HepG2 (cell line): ENCODE results near the gene DNAJA2. TPM values are rescaled to one million over a fixed set of nuclear protein-coding genes. Genes with fewer than 3 reads are reported as not detected.

ENCODE experiments used
- CCDC6 ChIP-seq: sonication (generic); formaldehyde crosslinking; IDR thresholded peaks from 2 replicates; pipeline ENCODE4 v1.8.1; 2022; ENCODE audit warnings: mild to moderate bottlenecking, missing genetic modification reagents, moderate library complexity
- CERS6 ChIP-seq: sonication (generic); formaldehyde crosslinking; IDR thresholded peaks from 2 replicates; pipeline ENCODE4 v1.5.0; 2020; ENCODE audit warnings: missing genetic modification reagents
- ELF3 ChIP-seq: IDR thresholded peaks from 2 replicates; pipeline ENCODE4 v1.6.1; 2016; ENCODE audit warnings: missing genetic modification reagents, missing compliant biosample characterization
- FOXK1 ChIP-seq: sonication (generic); formaldehyde crosslinking; IDR thresholded peaks from 2 replicates; pipeline ENCODE4 v1.4.0; 2020; ENCODE audit warnings: low read depth, missing genetic modification reagents, borderline replicate concordance
- HDAC2 ChIP-seq: sonication (generic); formaldehyde crosslinking; IDR thresholded peaks from 2 replicates; pipeline ENCODE4 v1.4.0; 2020; ENCODE audit warnings: missing genetic modification reagents
- HNRNPL ChIP-seq: fragments of 200-400 bp; formaldehyde crosslinking; IDR thresholded peaks from 2 replicates; pipeline ENCODE4 v1.6.1; 2017; ENCODE audit warnings: mild to moderate bottlenecking, low read depth, low read length
- JDP2 ChIP-seq: sonication (generic); formaldehyde crosslinking; IDR thresholded peaks from 2 replicates; pipeline ENCODE4 v1.8.1; 2022; ENCODE audit warnings: missing genetic modification reagents, borderline replicate concordance
- JUND ChIP-seq: sonication (generic); formaldehyde crosslinking; IDR thresholded peaks from 2 replicates; pipeline ENCODE4 v1.8.0; 2022; ENCODE audit warnings: mild to moderate bottlenecking, missing genetic modification reagents
- MAX ChIP-seq: IDR thresholded peaks from 2 replicates; pipeline ENCODE4 v1.6.1; 2012; ENCODE audit warnings: inconsistent platforms
- MBD4 ChIP-seq: IDR thresholded peaks from 2 replicates; pipeline ENCODE4 v1.6.1; 2012; ENCODE audit warnings: low read length, inconsistent platforms, borderline replicate concordance
- MED8 ChIP-seq: sonication (generic); formaldehyde crosslinking; IDR thresholded peaks from 2 replicates; pipeline ENCODE4 v1.8.1; 2023; ENCODE audit warnings: mild to moderate bottlenecking, missing genetic modification reagents; ENCODE audit not compliant: insufficient replicate concordance
- MNT ChIP-seq: fragments of 450-650 bp; IDR thresholded peaks from 2 replicates; pipeline ENCODE4 v1.6.1; 2016
- TSC22D2 ChIP-seq: sonication (generic); formaldehyde crosslinking; IDR thresholded peaks from 2 replicates; pipeline ENCODE4 v1.5.1; 2020; ENCODE audit warnings: missing genetic modification reagents, mild to moderate bottlenecking, borderline replicate concordance
- ZBTB7B ChIP-seq: sonication (generic); formaldehyde crosslinking; IDR thresholded peaks from 2 replicates; pipeline ENCODE4 v1.4.0; 2020; ENCODE audit warnings: missing genetic modification reagents
- ZNF17 ChIP-seq: sonication (generic); formaldehyde crosslinking; IDR thresholded peaks from 2 replicates; pipeline ENCODE4 v1.5.0; 2020; ENCODE audit warnings: mild to moderate bottlenecking, missing genetic modification reagents
- ZNF331 ChIP-seq: sonication (generic); formaldehyde crosslinking; IDR thresholded peaks from 2 replicates; pipeline ENCODE4 v1.4.0; 2020; ENCODE audit warnings: missing genetic modification reagents
- ZNF44 ChIP-seq: sonication (generic); formaldehyde crosslinking; IDR thresholded peaks from 2 replicates; pipeline ENCODE4 v1.5.1; 2020; ENCODE audit warnings: mild to moderate bottlenecking, missing genetic modification reagents
- ZNF496 ChIP-seq: sonication (generic); formaldehyde crosslinking; IDR thresholded peaks from 2 replicates; pipeline ENCODE4 v1.8.1; 2023; ENCODE audit warnings: mild to moderate bottlenecking, moderate library complexity, missing genetic modification reagents; ENCODE audit not compliant: insufficient replicate concordance
- ZNF557 ChIP-seq: sonication (generic); formaldehyde crosslinking; IDR thresholded peaks from 2 replicates; pipeline ENCODE4 v1.4.0; 2020; ENCODE audit warnings: missing genetic modification reagents
- ZNF713 ChIP-seq: sonication (generic); formaldehyde crosslinking; IDR thresholded peaks from 2 replicates; pipeline ENCODE4 v1.4.0; 2020; ENCODE audit warnings: mild to moderate bottlenecking, missing genetic modification reagents
- polyA plus RNA-seq, 8 experiments: library from polyadenylated mRNA; depleted of rRNA in 3 of 8; stranded (reverse) in 7 of 8; unstranded in 1 of 8; fragments of >200 nt; fragmentation: Illumina TruSeq in 4 of 8; extraction: Trizol in 4 of 8; gene quantifications; 2 replicates each; pipeline versions ENCODE4 v1.2.1 to v1.2.3, GENCODE V29; 2011 to 2016; ENCODE audit warnings: low read depth in 4 of 8, missing spikeins in 1 of 8, mixed read lengths in 1 of 8; ENCODE audit not compliant: insufficient read depth in 1 of 8
- total RNA-seq, 5 experiments: library from RNA; depleted of rRNA; stranded (reverse); fragments of >200 nt; fragmentation: Illumina TruSeq; extraction: Trizol; gene quantifications; 2 replicates each; pipeline ENCODE4 v1.2.3, GENCODE V29; 2016; ENCODE audit warnings: low read depth in 1 of 5
- TF ChIP-seq, protein P1 (sequence below): sonication (generic); formaldehyde crosslinking; IDR thresholded peaks from 2 replicates; pipeline ENCODE4 v1.5.0; 2020; ENCODE audit warnings: mild to moderate bottlenecking, missing genetic modification reagents
- TF ChIP-seq, protein P2 (sequence below): sonication (generic); formaldehyde crosslinking; IDR thresholded peaks from 2 replicates; pipeline ENCODE4 v1.5.0; 2020; ENCODE audit warnings: missing genetic modification reagents
- TF ChIP-seq, protein P3 (sequence below): sonication (generic); formaldehyde crosslinking; IDR thresholded peaks from 2 replicates; pipeline ENCODE4 v1.9.0; 2022; ENCODE audit warnings: missing genetic modification reagents, mild to moderate bottlenecking, borderline replicate concordance

The DNAJA2 gene
- total and polyA plus RNA-seq, 2 of the 13 experiments (the other 11 are each of a cell fraction or from before 2014, with no cell fraction given) = 25.4 to 176 TPM

- TF ChIP-seq MNT = peak; percentile 57; the same call in 1 of the 2 replicates
- TF ChIP-seq ELF3 (CRISPR knock-in tag) = peak; percentile 68
- TF ChIP-seq ZNF17 (CRISPR knock-in tag) = no peak
- TF ChIP-seq CCDC6 (CRISPR knock-in tag) = peak; percentile 75; the same call in 1 of the 2 replicates
- no peak for TF ChIP-seq ZNF44
- TF ChIP-seq CERS6 (CRISPR knock-in tag) = no peak
- TF ChIP-seq, protein P1, sequence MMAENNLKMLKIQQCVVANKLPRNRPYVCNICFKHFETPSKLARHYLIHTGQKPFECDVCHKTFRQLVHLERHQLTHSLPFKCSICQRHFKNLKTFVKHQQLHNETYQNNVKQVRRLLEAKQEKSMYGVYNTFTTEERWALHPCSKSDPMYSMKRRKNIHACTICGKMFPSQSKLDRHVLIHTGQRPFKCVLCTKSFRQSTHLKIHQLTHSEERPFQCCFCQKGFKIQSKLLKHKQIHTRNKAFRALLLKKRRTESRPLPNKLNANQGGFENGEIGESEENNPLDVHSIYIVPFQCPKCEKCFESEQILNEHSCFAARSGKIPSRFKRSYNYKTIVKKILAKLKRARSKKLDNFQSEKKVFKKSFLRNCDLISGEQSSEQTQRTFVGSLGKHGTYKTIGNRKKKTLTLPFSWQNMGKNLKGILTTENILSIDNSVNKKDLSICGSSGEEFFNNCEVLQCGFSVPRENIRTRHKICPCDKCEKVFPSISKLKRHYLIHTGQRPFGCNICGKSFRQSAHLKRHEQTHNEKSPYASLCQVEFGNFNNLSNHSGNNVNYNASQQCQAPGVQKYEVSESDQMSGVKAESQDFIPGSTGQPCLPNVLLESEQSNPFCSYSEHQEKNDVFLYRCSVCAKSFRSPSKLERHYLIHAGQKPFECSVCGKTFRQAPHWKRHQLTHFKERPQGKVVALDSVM (CRISPR knock-in tag) = peak; percentile 91
- TF ChIP-seq, protein P2, sequence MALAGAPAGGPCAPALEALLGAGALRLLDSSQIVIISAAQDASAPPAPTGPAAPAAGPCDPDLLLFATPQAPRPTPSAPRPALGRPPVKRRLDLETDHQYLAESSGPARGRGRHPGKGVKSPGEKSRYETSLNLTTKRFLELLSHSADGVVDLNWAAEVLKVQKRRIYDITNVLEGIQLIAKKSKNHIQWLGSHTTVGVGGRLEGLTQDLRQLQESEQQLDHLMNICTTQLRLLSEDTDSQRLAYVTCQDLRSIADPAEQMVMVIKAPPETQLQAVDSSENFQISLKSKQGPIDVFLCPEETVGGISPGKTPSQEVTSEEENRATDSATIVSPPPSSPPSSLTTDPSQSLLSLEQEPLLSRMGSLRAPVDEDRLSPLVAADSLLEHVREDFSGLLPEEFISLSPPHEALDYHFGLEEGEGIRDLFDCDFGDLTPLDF (CRISPR knock-in tag) = no peak
- no peak for TF ChIP-seq ZNF713 (CRISPR knock-in tag)
- TF ChIP-seq ZNF557 (CRISPR knock-in tag) = no peak; the same call in 1 of the 2 replicates
- TF ChIP-seq HNRNPL = 0 out of 2 replicates have a peak, but pooled peaks have one; percentile 2
- no peak for TF ChIP-seq ZNF496 (CRISPR knock-in tag)
- TF ChIP-seq JDP2 (CRISPR knock-in tag) = no peak
- TF ChIP-seq, protein P3, sequence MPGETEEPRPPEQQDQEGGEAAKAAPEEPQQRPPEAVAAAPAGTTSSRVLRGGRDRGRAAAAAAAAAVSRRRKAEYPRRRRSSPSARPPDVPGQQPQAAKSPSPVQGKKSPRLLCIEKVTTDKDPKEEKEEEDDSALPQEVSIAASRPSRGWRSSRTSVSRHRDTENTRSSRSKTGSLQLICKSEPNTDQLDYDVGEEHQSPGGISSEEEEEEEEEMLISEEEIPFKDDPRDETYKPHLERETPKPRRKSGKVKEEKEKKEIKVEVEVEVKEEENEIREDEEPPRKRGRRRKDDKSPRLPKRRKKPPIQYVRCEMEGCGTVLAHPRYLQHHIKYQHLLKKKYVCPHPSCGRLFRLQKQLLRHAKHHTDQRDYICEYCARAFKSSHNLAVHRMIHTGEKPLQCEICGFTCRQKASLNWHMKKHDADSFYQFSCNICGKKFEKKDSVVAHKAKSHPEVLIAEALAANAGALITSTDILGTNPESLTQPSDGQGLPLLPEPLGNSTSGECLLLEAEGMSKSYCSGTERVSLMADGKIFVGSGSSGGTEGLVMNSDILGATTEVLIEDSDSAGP = 0 out of 2 replicates have a peak, but pooled peaks have one; percentile 37
- peak; percentile 89 for TF ChIP-seq MAX
- TF ChIP-seq TSC22D2 = no peak
- TF ChIP-seq MBD4 = no peak
- peak; percentile 23; the same call in 1 of the 2 replicates for TF ChIP-seq ZBTB7B (CRISPR knock-in tag)
- peak; percentile 63; the same call in 1 of the 2 replicates for TF ChIP-seq ZNF331 (CRISPR knock-in tag)
- peak; percentile 53 for TF ChIP-seq HDAC2 (CRISPR knock-in tag)
- TF ChIP-seq FOXK1 (CRISPR knock-in tag) = peak; percentile 18; the same call in 1 of the 2 replicates
- peak; percentile 60; the same call in 1 of the 2 replicates for TF ChIP-seq JUND (CRISPR knock-in tag)
- no peak for TF ChIP-seq MED8 (CRISPR knock-in tag)
Measured at GRCh38 chr16:46948548-46949166, 24.8 kb downstream of the DNAJA2 start (continued).
